ENCODE measurements around the gene SPEM2.

SPEM2 gene

DNA sequence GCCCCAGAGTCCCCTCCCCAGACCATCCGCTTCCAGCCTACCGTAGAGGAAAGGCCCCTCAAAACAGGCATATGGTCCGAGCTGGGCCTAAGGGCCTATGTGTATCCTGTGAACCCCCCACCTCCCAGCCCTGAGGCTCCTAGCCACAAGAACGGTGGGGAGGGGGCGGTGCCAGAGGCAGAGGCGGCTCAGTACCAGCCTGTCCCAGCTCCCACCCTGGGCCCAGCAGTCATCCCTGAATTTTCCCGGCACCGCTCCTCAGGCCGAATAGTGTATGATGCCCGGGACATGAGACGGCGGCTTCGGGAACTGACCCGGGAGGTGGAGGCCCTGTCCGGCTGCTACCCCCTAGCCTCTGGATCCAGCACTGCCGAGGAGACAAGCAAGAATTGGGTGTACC is 4.2 kb upstream of the SPEM2 start:
- DNase-seq (ENCODE audit: low spot score) = no peak

- DNase-seq (ENCODE audit: low spot score) = no peak
Measured at GRCh38 chr17:7423679-7424078, 1.7 kb upstream of the SPEM2 start.

GRCh38 chr17:7425756-7426155 is 340 bp downstream of the SPEM2 start:
- no peak for DNase-seq (ENCODE audit: low spot score)

DNA sequence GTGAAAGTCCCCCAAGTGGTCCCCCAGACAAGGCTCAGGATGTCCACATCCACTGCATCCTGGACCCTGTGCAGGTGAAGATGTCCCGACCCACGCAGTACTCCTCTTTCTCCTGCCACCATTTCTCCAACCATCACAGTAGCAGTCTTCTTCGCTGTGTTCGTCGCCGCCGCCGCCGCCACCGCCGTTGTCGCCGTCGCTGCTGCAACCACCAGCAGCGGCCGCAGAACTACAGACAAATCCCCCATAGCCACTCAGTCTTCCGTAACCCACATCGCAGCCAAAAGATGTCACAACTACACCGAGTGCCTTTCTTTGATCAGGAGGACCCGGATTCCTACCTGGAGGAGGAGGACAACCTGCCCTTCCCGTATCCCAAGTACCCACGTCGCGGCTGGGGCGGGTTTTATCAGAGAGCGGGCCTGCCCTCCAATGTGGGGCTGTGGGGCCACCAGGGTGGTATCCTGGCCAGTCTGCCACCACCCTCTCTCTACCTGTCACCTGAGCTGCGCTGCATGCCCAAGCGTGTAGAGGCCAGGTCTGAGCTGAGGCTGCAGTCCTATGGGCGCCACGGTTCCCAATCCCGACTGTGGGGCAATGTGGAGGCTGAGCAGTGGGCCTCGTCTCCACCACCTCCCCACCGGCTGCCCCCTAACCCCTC is 917 bp downstream of the SPEM2 start:
- DNase-seq (ENCODE audit: low spot score) = no peak

DNA sequence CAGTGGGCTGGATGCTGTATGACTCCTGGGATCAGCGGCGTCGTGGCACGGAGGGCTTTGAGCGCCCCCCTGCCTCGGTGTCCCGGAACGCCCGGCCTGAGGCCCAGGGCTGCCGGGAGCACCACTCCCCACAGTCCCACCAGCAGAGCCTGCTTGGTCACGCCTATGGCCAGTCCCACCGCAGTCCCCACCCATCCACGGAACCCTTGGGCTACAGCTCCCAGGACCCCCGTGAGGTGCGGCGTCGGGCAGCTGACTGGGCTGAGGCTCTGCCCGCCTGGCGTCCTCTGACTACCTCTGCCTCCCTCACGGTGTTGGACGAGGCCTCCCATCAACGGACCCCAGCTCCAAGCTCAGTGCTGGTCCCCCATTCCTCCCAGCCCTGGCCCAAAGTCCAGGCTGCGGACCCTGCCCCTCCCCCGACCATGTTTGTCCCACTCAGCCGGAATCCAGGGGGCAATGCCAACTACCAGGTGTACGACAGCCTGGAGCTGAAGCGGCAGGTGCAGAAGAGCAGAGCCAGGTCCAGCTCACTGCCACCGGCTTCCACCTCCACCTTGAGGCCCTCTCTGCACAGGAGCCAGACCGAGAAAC is 1.6 kb downstream of the SPEM2 start:
- DNase-seq (ENCODE audit: low spot score) = no peak

- DNase-seq (ENCODE audit: low spot score) = no peak
Measured at GRCh38 chr17:7427549-7427948, 2.1 kb downstream of the SPEM2 start.

- DNase-seq (ENCODE audit: low spot score) = no peak
Measured at GRCh38 chr17:7428557-7428956, 3.1 kb downstream of the SPEM2 start, which contains the start of gene SPEM3. TSS of gene SPEM3 (plus strand) at chr17:7428857. CDS start at chr17:7428903, 46 bp downstream.

- no peak for DNase-seq (ENCODE audit: low spot score)
Measured at GRCh38 chr17:7429722-7430121, 4.3 kb downstream of the SPEM2 start.

- DNase-seq (ENCODE audit: low spot score) = no peak
Measured at GRCh38 chr17:7431231-7431630, 5.8 kb downstream of the SPEM2 start.

- DNase-seq (ENCODE audit: low spot score) = no peak
Measured at GRCh38 chr17:7432296-7432695, 6.9 kb downstream of the SPEM2 start.

- no peak for DNase-seq (ENCODE audit: low spot score)
Measured at GRCh38 chr17:7435676-7436555, 10.5 kb downstream of the SPEM2 start.

DNA sequence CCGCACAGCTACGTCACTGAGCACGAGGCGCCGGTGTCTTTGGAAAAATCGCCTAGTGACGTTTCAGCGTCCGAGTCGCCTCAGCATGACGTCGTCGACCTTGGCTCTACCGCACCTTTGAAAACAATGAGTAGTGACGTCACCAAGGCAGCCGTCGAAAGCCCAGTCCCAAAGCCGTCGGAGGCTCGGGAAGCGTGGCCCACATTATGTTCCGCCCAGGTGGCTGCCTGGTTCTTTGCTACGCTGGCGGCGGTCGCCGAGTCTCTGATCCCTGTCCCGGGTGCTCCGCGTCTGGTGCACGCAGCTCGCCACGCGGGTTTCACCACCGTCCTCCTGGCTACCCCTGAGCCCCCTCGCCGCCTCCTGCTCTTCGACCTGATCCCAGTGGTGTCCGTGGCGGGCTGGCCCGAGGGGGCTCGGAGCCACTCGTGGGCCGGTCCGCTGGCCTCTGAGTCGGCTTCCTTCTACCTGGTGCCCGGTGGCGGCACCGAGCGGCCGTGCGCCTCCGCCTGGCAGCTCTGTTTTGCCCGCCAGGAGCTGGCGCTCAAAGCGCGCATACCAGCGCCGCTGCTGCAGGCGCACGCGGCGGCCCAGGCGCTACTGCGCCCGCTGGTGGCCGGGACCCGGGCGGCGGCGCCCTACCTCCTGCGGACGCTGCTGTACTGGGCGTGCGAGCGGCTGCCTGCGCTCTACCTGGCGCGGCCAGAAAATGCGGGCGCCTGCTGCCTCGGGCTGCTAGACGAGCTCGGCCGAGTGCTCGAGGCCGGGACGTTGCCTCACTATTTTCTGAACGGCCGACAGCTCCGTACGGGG is 11.3 kb downstream of the SPEM2 start:
- DNase-seq (ENCODE audit: low spot score) = peak; percentile 89

DNA sequence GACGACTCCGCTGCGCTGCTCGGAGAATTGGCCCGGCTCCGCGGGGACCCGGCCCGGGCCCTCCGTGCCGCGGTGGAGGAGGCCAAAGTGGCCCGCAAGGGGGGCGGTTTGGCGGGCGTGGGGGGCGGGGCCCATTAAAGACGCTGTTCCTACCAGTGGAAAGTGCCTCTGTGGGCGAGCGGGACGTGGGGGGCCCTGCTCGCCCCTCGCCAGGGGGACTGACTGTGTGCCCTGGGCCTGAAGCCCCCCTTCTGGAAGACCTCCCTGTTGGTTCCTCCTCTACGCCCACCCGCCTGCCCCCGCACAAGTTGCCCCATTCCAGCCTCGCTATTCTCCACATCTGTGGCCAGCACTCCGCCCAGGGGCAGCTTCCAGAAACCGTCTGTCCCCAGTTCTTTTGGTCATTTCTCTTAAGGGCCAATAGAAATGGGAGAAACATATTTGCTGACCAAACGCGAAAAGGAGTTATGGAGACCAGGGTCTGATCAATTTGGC is 12.0 kb downstream of the SPEM2 start:
- no peak for DNase-seq (ENCODE audit: low spot score)

DNA sequence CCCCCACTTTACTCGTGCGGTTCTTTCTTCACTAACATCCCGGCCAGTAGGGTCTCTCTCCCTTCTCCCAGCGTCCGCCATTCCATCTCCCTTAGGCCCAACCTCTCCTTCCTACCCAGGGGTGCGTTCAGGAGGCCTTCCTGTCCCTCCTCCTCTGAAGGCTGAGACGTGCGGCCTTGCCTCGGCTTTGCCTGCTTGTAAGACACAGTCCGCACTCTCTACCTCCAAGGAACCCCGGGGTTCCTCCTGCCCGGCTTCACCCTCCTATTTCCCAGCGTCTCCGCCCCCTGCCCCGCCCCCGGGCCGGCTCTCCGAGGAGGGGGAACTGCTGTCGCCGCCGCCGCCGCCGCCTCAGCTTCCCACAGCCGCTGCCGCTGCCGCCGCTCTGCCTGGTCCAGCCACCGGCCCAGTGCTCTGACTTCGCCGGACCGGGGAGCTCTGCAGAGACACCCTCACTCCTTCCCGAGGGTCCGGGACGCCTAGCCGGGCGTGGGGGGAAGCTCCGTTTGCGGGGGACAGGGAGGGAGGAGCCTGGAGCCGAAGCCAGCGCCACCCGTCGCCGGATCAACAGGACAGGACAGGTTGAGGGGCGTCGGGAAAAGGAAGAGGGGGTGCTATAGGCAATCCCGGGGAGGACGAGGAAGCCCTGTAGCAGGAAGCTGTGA is 12.7 kb downstream of the SPEM2 start:
- no peak for DNase-seq (ENCODE audit: low spot score)

GRCh38 chr17:7438656-7439460 is 13.4 kb downstream of the SPEM2 start:
- no peak for DNase-seq (ENCODE audit: low spot score)

DNA sequence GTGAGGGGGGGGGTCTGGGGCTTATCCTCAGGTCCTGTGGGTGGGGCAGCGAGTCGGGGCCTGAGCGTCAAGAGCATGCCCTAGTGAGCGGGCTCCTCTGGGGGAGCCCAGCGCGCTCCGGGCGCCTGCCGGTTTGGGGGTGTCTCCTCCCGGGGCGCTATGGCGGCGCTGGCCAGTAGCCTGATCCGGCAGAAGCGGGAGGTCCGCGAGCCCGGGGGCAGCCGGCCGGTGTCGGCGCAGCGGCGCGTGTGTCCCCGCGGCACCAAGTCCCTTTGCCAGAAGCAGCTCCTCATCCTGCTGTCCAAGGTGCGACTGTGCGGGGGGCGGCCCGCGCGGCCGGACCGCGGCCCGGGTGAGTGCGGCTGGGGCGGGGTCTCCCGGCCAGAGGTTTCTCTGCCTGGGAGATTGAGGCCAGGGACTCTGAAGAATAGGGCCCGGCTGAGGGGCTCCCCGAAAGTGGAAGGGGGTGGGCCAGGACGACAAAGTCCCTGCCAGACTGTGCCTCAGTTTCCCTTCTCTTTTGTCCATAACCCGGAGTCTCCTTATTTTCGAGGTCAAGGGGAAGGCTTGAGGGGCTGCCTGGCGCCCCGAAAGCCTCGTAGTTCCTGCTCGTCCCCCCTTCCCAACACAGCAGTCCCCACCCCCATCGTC is 14.2 kb downstream of the SPEM2 start, which contains the start of gene FGF11:
TSS of gene FGF11 (plus strand) at position 51 of the 651 bp plus-strand sequence. CDS start at position 160, 109 bp downstream.
- no peak for DNase-seq (ENCODE audit: low spot score)

DNA sequence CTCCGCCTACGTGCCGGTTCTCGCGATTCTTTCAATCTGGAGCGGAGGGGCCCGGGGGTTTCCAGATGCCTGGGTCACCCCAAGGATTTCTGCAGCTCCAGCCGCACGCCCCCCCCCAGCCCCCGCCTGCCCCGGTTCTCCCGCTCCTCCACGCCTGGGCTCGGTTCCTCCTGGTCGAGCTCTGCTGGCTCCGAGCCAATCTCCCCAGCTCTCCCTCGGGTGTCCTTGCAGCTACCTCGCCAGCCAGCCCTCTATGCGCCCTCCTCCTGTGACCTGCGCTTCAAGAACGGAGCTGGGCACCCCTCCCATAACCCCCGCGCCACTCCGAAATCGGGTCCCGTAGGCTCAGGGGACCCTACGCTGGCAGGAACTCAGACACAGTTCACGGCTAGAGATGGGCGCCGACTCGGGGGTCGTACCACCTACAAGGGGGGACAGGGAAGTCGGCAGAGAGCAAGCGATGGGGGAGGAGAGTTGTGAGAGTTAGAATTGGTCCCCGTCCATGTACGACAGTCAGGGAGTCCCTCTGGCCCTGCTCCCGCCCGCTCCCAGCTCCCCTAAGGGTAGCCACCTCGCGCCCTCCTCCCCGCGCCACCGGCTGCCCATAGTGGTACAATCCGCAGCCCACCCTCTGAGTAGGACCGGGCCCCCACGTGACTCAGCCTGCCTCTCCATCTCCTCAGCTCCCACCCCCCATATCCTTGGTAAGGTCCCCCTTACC is 14.9 kb downstream of the SPEM2 start:
- DNase-seq (ENCODE audit: low spot score) = no peak

GRCh38 chr17:7440834-7441195 is 15.4 kb downstream of the SPEM2 start:
- DNase-seq (ENCODE audit: low spot score) = no peak

- no peak for DNase-seq (ENCODE audit: low spot score)
Measured at GRCh38 chr17:7441266-7441665, 15.8 kb downstream of the SPEM2 start.
